SH-SY5Y (cell line): Measurements from ENCODE around the gene ZBTB20.

Source experiments
- GATA2 ChIP-seq: IDR thresholded peaks from 2 replicates; pipeline ENCODE4 v1.6.1; 2011; ENCODE audit warnings: mild to moderate bottlenecking, low read depth, low read length
- GATA3 ChIP-seq: IDR thresholded peaks from 2 replicates; pipeline ENCODE4 v1.6.1; 2011; ENCODE audit warnings: low read depth, mild to moderate bottlenecking, low read length, moderate library complexity

ZBTB20 gene

DNA sequence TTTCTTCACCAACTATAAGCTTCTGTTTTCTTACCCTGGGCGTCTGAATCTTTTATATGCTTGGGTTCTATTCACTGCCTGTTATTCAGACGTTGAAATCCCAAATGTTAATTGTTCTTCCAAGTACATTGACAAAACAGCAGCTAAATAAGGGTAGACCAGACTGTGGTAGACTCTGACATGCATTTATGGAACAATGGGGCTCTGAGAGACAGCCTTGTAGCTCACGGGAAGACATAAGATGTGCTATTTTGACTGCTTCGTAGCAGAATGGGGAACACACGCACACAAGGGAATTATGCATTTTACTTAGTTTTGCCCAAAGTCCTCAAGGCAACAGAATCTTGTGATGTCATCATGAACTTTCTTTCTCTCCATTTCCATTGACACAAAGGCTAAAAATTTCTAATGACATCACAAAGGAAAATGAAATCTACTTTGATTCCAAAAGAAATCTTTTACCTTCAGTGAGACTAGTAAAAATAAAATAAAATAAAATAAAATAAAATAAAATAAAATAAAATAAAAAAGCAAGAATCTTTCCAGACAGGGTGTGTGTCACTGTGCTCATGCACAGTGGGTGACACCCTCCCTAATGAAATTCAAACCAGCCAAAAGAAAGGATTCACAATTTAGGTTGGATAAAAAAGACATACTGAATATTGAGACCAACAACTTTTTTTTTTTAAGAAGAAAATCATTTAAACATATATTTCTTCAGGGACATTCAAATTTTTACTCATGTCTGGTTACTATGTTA lies 346.6 kb downstream of the ZBTB20 start:
- TF ChIP-seq GATA3 (no peak), GATA2 (no peak)

DNA sequence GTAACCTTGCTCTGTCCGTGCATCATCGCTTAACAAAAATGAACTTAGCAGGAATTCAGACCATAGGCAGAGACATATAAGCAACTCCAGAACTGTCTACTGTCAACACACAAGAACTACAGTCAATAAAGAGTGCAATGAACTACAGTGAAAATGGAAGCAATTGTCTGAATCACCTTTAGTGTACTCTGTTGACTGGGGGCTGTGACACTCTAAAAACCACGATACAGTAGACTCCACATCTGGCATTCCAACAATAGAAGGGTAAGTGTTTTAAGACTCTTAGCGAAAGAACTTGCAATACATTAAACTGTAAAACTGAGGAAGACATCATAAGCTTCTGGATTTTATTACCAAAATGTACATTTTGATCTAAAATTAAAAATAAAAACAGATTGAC lies 347.3 kb downstream of the ZBTB20 start:
- no peak for TF ChIP-seq GATA2
- no peak for TF ChIP-seq GATA3

DNA sequence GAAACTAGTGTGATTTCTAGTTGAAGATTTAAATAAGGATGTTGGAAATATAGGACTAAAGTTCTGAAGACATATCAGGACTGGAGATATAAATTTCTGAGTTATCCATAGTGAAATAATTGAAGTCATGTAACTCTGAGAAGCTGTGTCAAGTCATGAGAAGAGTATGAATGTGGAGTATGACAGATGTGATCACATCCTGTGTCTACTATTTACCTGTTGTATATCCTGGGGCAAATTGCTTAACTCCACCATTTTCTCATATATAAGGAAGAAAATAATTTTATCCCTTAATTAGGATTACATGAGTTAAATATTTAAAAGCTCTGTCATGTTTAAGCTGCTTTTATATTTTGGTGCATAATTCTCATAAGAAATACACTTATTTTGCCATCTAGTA lies 350.3 kb downstream of the ZBTB20 start:
- no peak for TF ChIP-seq GATA2
- TF ChIP-seq GATA3: no peak

DNA sequence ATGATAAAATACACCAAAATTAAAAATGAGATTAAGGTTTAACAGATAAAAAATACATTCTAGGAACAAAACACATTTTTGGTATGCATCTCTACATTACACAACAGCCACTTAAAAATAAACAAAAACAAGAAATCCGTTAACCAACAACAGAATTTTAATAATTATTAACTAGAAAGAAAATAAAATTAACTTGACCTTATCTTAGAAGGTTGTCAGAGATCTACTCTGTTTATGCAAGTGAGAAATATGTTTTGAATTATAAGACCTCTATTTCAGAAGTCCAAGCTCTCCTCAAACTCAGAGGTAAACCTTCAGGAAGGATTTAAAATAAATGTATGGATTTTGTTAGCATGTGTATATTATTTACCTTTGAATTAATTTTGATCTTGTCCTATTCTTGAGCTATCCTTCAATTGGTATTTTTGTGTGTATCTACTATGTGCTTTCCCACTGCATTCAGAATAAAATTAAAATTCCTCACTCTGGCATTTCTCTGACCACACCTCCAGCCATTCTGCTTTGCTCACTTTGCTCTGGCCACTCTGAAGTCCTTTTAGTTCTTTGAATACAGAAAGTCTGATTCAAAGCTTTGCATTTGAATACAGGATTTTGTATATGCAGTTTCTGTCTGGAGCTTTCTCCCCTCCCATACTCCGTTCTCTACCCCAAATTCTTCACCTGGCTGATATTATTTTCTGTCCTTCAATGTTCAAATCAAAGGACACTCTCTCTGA lies 352.0 kb downstream of the ZBTB20 start:
- TF ChIP-seq GATA3: no peak
- TF ChIP-seq GATA2: no peak

DNA sequence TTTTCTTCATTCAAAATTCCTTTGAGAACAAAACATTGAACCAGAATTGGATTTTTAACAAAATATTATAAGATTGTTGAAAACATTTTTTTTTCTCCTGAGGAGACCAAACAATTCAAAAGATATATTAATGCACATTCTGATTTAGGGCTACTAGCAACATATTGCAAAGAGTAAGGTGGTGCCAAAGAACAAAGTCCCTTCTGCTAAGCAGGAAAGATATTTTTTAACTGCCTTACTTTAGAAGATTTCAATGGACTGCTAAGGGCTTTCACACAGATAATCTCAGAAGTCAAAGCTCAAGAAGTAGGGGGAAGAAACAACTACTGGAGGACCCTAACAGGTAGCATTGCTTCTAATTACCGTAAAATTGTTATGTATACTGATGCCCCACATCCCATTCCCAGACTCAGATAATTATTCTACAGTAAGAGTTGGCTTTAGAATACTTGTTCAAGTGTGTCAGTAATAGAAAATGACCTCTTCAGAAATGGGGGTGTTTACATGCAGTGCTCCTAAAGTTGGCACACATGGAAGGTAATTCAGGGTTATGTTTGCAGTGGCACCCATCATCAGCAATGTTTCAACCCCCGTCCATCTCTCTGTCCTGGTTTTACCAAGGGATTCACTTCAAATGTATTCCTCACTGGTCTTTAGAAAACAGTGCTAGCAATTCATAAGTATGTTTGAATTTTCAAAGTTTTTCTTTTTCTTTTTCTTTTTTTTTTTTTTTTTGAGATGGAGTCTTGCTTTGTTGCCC lies 354.7 kb downstream of the ZBTB20 start:
- TF ChIP-seq GATA3 (no peak), GATA2 (no peak)

DNA sequence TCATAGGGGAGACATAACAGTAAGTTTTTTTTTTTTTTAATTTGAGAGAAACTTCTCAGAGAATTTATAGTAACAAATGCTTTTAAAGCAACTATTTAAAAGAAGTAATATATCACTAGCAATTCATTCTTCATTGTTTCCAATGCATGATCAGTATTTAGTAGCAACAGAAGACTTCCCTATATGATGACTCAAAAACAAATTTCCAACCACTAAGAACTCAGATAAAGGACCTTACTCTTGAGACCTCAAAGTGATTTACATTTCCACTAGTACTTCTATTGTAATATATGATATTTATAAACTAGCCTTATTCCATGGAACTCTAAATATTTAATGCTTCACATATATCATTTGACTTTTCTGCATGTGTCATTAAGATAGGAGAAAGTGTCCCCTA lies 356.3 kb downstream of the ZBTB20 start:
- TF ChIP-seq GATA2 (no peak), GATA3 (no peak)

DNA sequence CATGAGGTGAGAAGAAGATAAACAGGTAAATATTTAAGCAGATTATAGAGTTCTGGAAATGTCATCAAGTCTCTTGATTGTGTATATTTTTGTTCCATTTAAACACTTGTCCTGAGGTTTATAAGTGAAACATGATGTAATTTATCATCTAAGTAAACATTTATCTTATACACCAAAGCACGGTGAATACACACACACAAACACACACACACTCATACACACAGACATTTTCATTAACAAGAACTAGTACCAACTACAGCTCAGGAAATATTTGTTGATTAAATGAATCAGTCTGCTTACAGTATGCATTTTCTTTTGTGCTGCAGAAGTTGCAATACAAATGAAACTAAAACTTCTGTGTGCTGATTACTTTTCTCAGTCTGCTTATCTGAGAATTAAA lies 357.3 kb downstream of the ZBTB20 start:
- TF ChIP-seq GATA2 (no peak), GATA3 (no peak)

DNA sequence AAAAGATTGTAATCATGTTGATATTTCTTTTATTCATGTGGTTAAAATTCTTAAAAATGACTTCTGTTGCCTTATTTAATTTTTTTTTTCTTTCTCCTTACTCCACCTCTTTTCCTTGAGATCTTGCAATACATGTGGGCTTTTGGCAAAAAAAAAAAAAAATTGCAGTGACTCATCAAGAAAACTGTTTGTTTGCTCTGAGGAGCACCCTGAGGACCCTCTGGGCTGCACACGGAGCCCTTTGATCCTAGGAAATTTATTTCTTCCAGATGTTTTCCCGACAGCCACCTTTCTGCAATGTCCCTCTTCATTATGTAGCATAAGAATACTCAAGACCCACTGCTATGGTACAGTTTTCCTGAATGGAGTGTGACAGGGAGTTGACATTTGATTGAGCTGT lies 371.7 kb downstream of the ZBTB20 start:
- TF ChIP-seq GATA2: no peak
- TF ChIP-seq GATA3: no peak

DNA sequence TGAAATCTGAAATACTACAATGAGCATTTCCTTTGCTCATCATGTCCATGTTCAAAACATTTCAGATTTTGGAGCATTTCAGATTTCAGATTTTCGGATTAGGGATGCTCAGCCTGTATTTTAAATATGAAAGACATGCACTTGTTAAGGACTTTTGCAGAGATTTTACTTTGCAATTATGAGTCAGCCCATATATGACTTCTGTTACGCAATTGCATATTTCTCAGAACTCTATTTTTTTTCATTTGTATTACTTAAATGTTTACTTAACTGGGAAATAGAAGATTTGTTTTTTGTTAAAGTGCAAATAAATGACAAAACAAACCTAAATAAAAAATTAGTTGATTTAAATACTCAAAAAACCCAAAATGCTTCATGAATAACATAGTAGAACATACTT lies 376.2 kb downstream of the ZBTB20 start:
- TF ChIP-seq GATA2 (no peak), GATA3 (no peak)

DNA sequence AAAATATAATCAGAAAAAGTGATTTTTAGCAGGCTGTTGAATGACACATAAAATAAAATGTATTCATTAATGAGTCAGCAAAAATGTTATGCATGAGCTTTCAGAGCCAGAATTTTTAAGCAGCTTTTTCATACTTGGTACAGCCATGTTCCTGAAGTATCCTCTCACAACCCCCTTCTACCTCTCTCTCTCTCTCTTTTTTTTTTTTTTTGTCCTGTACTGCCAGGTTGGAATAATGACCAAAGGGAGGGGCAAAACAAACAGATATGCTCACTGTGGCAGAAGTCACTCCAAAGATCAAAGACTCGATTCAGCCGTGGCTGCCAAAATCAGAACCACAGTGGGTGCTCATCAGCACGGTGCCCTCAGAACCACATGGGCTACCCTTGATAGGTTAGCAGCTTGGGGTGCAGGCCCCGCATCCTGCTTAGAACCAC lies 383.0 kb downstream of the ZBTB20 start:
- TF ChIP-seq GATA3: no peak
- TF ChIP-seq GATA2: no peak

DNA sequence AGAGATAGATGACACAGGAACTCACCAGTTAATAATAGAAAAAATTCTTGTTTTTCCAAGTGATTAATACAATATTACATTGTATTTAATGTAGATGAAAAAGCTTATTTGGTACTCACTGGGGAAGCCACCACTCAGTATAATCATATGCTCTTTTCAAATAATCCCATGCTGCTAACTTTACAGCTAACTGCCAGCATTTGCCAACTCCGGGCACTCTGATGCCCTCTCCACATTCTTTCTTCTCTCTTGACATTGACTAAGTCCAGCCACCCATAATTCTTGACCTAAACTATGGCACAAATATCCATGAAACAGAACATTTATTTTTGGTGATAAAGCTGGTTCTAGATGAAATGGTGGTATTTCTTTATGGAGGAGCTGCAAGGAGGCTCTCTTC lies 384.9 kb downstream of the ZBTB20 start:
- no peak for TF ChIP-seq GATA2
- TF ChIP-seq GATA3: no peak

DNA sequence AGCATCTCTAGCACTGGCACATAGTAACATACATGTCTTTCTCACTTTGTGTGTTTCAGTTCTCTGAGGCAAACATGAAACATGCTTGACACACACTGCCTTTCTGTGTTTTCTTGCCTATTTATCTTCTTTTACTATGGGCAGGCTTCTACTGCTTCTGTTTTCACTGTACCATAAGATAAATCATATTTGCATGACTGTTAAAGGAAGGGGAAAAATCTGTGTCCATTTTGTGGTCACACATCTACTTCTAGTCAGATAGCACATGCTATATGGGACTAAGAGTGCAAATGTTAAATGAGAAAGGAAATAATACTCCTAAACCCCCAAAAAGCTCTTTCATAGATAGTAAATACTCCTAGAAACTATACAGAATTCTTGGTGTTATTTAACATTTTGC lies 386.4 kb downstream of the ZBTB20 start:
- TF ChIP-seq GATA3 (no peak), GATA2 (no peak)

DNA sequence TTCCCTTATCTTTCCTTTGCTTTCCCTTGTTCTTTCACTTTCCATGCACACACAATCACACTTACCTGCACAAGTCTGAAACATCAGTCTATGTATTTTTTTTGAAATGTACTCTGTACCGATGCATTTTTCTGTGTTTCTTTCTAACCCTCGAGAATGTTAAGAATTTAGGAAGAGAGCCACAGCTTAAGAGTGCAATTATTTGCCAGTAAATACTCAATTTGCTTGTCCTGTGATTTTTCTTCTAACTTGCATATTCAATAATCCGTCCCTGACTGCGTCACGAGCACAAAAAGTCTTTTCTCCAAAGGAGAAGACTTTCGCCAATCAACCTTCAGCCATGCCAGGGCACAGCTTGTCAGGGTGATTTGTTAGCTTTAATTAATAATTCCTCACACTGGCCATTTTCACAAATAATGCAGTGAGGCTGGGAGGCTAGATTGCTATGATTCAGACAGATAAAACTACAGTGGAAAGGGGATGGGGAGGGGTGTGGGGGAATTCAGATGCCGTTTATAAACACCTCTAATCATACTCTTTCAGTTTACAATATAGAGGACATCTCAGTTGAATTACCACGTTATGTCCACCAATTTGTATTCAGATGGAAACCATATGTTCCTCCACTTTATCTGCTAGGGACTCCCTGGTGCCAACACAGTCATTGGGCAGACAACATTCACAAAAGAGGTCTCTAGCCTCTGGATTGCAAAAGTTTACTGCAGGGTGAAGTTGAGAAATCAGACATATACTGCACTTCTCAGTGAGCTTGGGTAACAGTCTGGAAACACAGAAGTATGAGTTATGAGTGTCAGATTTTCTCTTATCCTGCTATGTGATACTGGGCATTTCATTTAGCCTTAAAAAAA lies 388.0 kb downstream of the ZBTB20 start:
- TF ChIP-seq GATA2 (peak; percentile 23; the same call in 1 of the 2 replicates), GATA3 (no peak)

DNA sequence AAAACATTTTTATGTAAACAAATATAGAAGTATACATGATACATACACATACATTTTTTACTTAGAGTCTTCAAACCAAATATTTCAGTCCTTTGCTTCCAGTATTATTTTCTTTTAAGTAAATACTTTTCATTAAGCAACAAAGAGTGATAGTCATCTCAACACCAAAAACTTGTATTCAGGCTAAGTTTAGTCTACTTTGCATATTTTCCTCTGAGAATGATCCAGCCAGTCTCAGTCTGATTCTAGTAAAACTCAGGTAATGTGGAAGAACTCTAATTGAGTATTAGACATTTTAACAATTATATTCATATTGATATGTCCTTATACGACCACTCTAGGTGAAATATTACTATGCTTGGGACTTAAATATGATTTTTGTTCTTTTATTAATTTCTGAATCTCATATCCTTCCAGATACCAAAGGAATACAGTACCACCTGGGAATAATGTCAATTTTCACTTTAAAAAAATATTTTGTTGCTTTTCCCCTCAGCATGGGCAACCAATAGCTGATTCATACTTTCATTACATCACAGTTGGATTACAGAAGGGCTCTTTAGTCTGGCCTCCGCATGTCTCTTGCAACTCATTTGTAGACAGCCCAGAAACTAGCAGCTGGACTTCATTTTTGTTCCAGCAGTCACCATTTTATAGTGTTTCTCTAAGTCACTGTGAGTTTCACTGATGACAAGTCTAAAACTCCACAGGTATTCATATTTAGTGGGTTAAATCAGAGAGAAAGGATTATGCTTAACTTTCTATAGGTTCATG lies 390.4 kb downstream of the ZBTB20 start:
- TF ChIP-seq GATA2 (no peak), GATA3 (no peak)
